IMR-90 (cell line): Measurements from ENCODE around the gene COL6A3.

Experiments used
- BHLHE40 ChIP-seq: fragments of 150-350 bp; IDR thresholded peaks from 2 replicates; pipeline ENCODE4 v1.6.1; 2016; ENCODE audit warnings: mild to moderate bottlenecking, low read depth, low read length
- CTCF ChIP-seq: conservative IDR thresholded peaks from 2 replicates; pipeline ENCODE4 v1.5.1; 2012; ENCODE audit warnings: mild to moderate bottlenecking, low read depth, low read length, improper control_type of control experiment
- MAFK ChIP-seq: IDR thresholded peaks from 2 replicates; pipeline ENCODE4 v1.6.1; 2012; ENCODE audit warnings: low read depth, low read length, improper control_type of control experiment
- MXI1 ChIP-seq: IDR thresholded peaks from 2 replicates; pipeline ENCODE4 v1.6.1; 2012; ENCODE audit warnings: low read depth, mild to moderate bottlenecking, low read length, moderate library complexity, borderline replicate concordance
- POLR2A ChIP-seq: IDR thresholded peaks from 2 replicates; pipeline ENCODE4 v1.6.1; 2012; ENCODE audit warnings: mild to moderate bottlenecking, low read depth, low read length
- SMC3 ChIP-seq: fragments of 150-350 bp; IDR thresholded peaks from 2 replicates; pipeline ENCODE4 v1.6.1; 2016; ENCODE audit warnings: low read depth, mild to moderate bottlenecking, antibody characterized with exemption, low read length, moderate library complexity
- USF2 ChIP-seq: fragments of 150-350 bp; IDR thresholded peaks from 2 replicates; pipeline ENCODE4 v1.6.1; 2017; ENCODE audit warnings: mild to moderate bottlenecking, antibody characterized with exemption, low read length, low read depth

GRCh38 chr2:237341872-237342271 lies 72.1 kb downstream of the COL6A3 start:
- TF ChIP-seq POLR2A (no peak), CTCF (no peak), SMC3 (no peak), MAFK (no peak), MXI1 (no peak), BHLHE40 (no peak), USF2 (no peak)
